Mucosa of rectum (tissue), 2 donors: Measurements from ENCODE around the gene SEC14L2.

ENCODE experiments used
- H3K27ac ChIP-seq, 2 donors: one replicate each; pipeline ENCODE4 v1.7.0; 2013; ENCODE audit warnings: inconsistent platforms in 2 of 2, low read depth in 2 of 2, low read length in 2 of 2
- H3K27me3 ChIP-seq, 2 donors: one replicate each; pipeline ENCODE4 v1.7.0; 2013; ENCODE audit warnings: low read length in 2 of 2; ENCODE audit not compliant: control insufficient read depth in 2 of 2, insufficient read depth in 2 of 2
- H3K36me3 ChIP-seq, 2 donors: one replicate each; pipeline ENCODE4 v1.7.0; 2013; ENCODE audit warnings: low read length in 2 of 2; ENCODE audit not compliant: control insufficient read depth in 2 of 2, insufficient read depth in 2 of 2
- H3K4me1 ChIP-seq, 2 donors: one replicate each; pipeline ENCODE4 v1.7.0; 2013; ENCODE audit warnings: low read length in 2 of 2, mild to moderate bottlenecking in 1 of 2; ENCODE audit not compliant: control insufficient read depth in 2 of 2, insufficient read depth in 2 of 2
- H3K4me3 ChIP-seq, 2 donors: one replicate each; pipeline ENCODE4 v1.7.0; 2013; ENCODE audit warnings: low read length in 2 of 2
- H3K9ac ChIP-seq, 2 donors: one replicate each; pipeline ENCODE4 v1.7.0; 2013; ENCODE audit warnings: low read length in 2 of 2, low read depth in 1 of 2, mild to moderate bottlenecking in 1 of 2
- H3K9me3 ChIP-seq, 2 donors: one replicate each; pipeline ENCODE4 v1.7.0; 2013; ENCODE audit warnings: low read length in 2 of 2; ENCODE audit not compliant: control insufficient read depth in 2 of 2
- donor health status: healthy.
- donor health status: Normal muscosa, but diverticular disease.

SEC14L2 gene

DNA sequence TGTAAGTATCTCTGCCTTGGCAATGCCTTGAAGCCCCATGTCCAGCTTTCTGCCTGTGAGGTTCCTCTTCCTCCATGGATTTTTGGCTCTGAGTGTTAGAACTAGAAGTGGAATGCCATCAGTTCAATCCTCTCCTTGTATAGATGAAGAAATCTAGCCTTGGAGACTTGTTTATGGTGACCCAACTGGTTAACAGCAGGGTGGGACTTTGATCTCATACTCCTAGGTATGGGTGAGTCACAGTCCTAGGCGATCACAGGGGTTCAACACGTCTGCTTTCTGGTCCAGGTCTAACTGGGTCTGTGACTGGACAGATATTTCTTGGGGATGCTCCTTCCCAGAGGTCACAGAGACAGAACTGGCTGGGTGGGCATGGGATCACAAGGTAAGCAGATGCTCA, 19.6 kb downstream of the SEC14L2 start:
- no peak overlapping the region for H3K27ac ChIP-seq
- H3K9me3 ChIP-seq = no peaks in the 10 kb centered on the region
- H3K9ac ChIP-seq = no peak overlapping the region
- no peak overlapping the region for H3K4me3 ChIP-seq
- H3K36me3 ChIP-seq = peaks cover 3 to 18% of the 10 kb centered on the region in 2 donors
- H3K4me1 ChIP-seq = peaks cover 5 to 18% of the 10 kb centered on the region in 2 donors
- no peaks in the 10 kb centered on the region for H3K27me3 ChIP-seq

DNA sequence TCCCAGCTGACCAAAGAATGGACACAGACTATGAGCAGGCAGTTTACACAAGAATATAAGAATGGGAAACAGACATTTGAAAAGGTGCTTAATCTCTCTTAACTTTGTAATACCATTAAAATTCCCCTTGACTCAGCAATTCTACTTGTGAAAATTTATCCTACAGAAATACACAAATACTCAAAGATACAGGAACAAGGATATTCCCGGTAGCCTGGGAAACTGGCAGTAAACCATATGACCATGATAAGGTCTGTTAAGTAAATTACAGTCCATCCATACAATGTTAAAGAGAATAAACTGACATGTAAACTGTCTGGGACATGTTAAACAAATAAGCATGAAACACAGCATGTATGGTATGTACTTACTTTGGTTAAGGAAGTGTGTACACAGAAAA, 20.0 kb downstream of the SEC14L2 start:
- H3K9ac ChIP-seq = no peak overlapping the region
- peaks cover 3 to 18% of the 10 kb centered on the region in 2 donors for H3K36me3 ChIP-seq
- peaks cover 6 to 22% of the 10 kb centered on the region in 2 donors for H3K4me1 ChIP-seq
- H3K27me3 ChIP-seq = no peaks in the 10 kb centered on the region
- H3K4me3 ChIP-seq = no peak overlapping the region
- H3K27ac ChIP-seq = no peak overlapping the region
- no peaks in the 10 kb centered on the region for H3K9me3 ChIP-seq

GRCh38 chr22:30420347-30421125, 23.7 kb downstream of the SEC14L2 start:
- peak overlapping the region; percentile 28 to 48 for H3K9ac ChIP-seq
- no peak overlapping the region for H3K4me3 ChIP-seq
- peaks cover 3 to 13% of the 10 kb centered on the region in 2 donors for H3K36me3 ChIP-seq
- peaks cover 31 to 50% of the 10 kb centered on the region in 2 donors for H3K4me1 ChIP-seq
- no peaks in the 10 kb centered on the region for H3K27me3 ChIP-seq
- no peaks in the 10 kb centered on the region for H3K9me3 ChIP-seq
- H3K27ac ChIP-seq = no peak overlapping the region

DNA sequence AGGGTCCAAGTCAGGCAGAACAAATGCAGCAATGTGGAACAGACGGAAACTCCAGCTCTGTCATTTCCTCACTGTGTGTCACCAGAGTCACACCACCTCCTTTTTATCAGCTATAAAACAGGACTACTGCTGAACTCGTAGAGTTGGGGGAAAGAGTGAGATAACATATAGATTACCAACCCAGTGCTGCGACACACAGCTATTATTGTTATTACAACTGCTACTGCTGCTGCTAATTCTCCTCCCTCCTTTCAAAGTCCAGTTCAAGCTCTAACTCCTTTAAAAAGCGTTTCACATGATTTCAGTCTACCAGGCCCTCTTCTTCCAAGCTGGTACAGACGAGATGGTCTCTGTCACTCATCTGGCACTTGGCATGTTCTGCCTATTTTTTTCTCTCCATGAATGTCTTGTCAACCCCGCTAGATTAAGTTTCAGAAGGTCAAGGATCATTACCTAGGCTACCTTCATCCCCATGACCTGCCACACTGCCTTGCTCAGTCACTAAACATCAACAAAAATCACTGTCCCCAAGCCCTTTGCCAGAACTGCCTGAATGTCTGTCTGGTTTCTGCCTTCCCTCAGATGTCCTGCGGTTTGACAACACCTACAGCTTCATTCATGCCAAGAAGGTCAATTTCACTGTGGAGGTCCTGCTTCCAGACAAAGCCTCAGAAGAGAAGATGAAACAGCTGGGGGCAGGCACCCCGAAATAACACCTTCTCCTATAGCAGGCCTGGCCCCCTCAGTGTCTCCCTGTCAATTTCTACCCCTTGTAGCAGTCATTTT, 25.1 kb downstream of the SEC14L2 start:
- Histone ChIP-seq H3K4me1 (peaks cover 43 to 48% of the 10 kb centered on the region in 2 donors), H3K9ac (peak overlapping the region; percentile 35 to 89), H3K9me3 (no peaks in the 10 kb centered on the region), H3K4me3 (no peak overlapping the region), H3K36me3 (peaks cover 0 to 11% of the 10 kb centered on the region in 2 donors), H3K27me3 (no peaks in the 10 kb centered on the region), H3K27ac (peak overlapping the region; percentile 94 to 97)

DNA sequence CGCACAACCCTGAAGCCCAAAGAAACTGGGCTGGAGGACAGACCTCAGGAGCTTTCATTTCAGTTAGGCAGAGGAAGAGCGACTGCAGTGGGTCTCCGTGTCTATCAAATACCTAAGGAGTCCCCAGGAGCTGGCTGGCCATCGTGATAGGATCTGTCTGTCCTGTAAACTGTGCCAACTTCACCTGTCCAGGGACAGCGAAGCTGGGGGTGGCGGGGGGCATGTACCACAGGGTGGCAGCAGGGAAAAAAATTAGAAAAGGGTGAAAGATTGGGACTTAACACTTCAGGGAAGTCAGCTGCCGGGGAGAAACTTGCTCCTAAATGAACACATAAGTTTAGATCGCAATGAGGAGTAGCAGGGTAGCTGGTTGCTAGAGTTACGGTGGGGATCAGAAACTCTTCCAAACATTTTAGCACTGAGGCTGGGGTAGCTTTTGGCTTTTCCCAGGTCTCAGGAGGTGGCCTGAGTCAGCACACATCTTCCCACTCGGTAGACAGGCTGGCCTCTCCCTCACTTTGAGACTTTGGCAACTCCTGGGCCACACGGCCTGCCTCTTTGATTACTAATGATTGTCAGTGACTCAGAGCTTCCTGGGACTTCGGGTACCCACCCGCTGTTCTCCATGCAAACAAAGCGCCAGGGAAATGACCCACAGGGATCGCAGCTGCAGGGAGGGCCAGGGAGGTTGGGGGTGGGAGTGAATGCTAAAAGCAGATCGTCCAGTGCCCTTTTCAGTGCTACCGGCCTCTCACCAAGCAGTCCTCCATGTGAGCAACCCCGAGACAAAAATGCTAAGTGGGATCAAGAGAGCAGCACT, 25.9 kb downstream of the SEC14L2 start:
- no peaks in the 10 kb centered on the region for H3K9me3 ChIP-seq
- H3K4me3 ChIP-seq = peak overlapping the region; percentile 66 to 92
- H3K27me3 ChIP-seq = no peaks in the 10 kb centered on the region
- H3K27ac ChIP-seq = peak overlapping the region; percentile 94 to 97
- H3K36me3 ChIP-seq = peaks cover 0 to 7% of the 10 kb centered on the region in 2 donors
- peaks cover 43 to 44% of the 10 kb centered on the region in 2 donors for H3K4me1 ChIP-seq
- H3K9ac ChIP-seq = peak overlapping the region; percentile 89 to 91

GRCh38 chr22:30423301-30423958, 26.6 kb downstream of the SEC14L2 start:
- Histone ChIP-seq H3K4me1 (peaks cover 43 to 44% of the 10 kb centered on the region in 2 donors), H3K27me3 (no peaks in the 10 kb centered on the region)

GRCh38 chr22:30423959-30424533, 27.2 kb downstream of the SEC14L2 start:
- H3K27ac ChIP-seq = peak overlapping the region; percentile 94 to 97
- no peaks in the 10 kb centered on the region for H3K9me3 ChIP-seq
- peak overlapping the region; percentile 89 to 91 for H3K9ac ChIP-seq
- H3K4me1 ChIP-seq = peaks cover 43 to 44% of the 10 kb centered on the region in 2 donors
- peaks cover 0 to 8% of the 10 kb centered on the region in 2 donors for H3K36me3 ChIP-seq
- H3K4me3 ChIP-seq = peak overlapping the region; percentile 66 to 92
- H3K27me3 ChIP-seq = no peaks in the 10 kb centered on the region

More at GRCh38 chr22:30423301-30423958, 26.6 kb downstream of the SEC14L2 start:
- Histone ChIP-seq H3K36me3 (peaks cover 0 to 11% of the 10 kb centered on the region in 2 donors), H3K9me3 (no peaks in the 10 kb centered on the region), H3K27ac (peak overlapping the region; percentile 94 to 97), H3K9ac (peak overlapping the region; percentile 89 to 91), H3K4me3 (peak overlapping the region; percentile 66 to 92)

DNA sequence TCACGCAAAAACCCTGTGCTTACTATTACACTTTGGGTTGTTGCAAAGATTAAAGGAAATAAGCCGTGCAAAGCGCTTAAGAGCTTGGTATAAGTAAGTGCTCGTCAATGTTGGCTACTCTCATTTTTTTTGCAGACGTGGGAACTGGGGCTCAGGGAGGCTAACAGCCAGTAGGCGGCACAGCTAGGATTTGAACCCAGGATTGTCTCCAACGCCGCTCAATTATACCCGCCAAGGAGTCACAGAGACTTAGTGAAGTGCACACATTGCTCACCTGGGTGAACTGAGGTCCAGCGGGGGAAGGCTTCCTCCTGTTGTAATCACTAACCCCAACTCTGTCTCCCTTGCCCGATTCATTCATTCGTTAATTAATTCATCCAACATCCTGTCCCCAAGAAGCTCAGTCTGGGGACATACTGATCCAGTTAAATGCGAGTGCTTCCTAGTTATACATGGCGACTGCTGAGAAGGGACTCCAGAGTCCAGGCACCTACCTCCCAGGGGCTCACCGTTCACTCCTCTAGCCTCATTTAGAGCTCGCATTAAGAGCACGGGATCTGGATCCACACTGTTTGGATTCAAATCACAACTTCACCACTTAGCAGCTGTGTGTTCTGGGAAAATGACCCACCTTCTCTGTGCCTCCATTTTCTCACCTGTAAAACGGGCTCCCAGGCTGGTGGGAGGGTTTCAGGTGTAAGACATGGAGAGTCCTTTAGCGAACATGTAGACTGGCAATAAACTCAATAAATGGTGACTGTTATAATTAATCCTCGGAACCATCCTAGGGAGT, 27.9 kb downstream of the SEC14L2 start:
- Histone ChIP-seq H3K4me3 (peak overlapping the region; percentile 66 to 92), H3K27me3 (no peaks in the 10 kb centered on the region), H3K27ac (peak overlapping the region; percentile 94 to 97), H3K4me1 (peaks cover 43 to 44% of the 10 kb centered on the region in 2 donors), H3K9me3 (no peaks in the 10 kb centered on the region), H3K36me3 (peaks cover 0 to 8% of the 10 kb centered on the region in 2 donors), H3K9ac (peak overlapping the region; percentile 74 to 89)

DNA sequence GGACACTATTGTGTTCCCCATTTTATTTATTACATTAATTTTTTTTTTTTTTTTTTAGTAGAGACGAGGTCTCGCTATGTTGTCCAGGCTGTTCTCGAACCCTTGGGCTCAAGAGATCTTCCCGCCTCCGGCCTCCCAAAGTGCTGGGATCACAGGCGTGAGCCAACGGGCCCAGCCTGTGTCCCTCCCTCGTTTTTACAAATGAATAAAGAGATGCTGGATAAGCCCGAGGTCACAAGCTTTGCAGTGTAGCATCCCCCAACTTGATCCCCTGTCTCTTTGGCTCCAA, 28.5 kb downstream of the SEC14L2 start:
- H3K36me3 ChIP-seq = peaks cover 0 to 6% of the 10 kb centered on the region in 2 donors
- H3K9ac ChIP-seq = peak overlapping the region; percentile 77 to 89
- peak overlapping the region; percentile 73 to 92 for H3K4me3 ChIP-seq
- no peaks in the 10 kb centered on the region for H3K9me3 ChIP-seq
- H3K4me1 ChIP-seq = peaks cover 43 to 44% of the 10 kb centered on the region in 2 donors
- H3K27me3 ChIP-seq = no peaks in the 10 kb centered on the region
- H3K27ac ChIP-seq = peak overlapping the region; percentile 71 to 81
